Left ventricle myocardium inferior (tissue), 1 donor: ENCODE results near the gene CXCL1. TPM values are rescaled to one million over a fixed set of nuclear protein-coding genes. Genes with fewer than 3 reads are reported as not detected.

Experiments
- DNase-seq: peaks from one replicate; pipeline ENCODE4 v3.0.0-alpha.2; 2020
- H3K27ac ChIP-seq: fragments of 200-600 bp; replicated peaks from 2 replicates; pipeline ENCODE4 v1.8.0; 2021
- H3K27me3 ChIP-seq: fragments of 200-600 bp; 2 replicates; pipeline ENCODE4 v1.8.0; 2021; ENCODE audit warnings: low read depth
- H3K36me3 ChIP-seq: fragments of 200-600 bp; 2 replicates; pipeline ENCODE4 v1.8.0; 2021
- H3K4me1 ChIP-seq: fragments of 200-600 bp; 2 replicates; pipeline ENCODE4 v1.8.0; 2021
- H3K4me3 ChIP-seq: fragments of 200-600 bp; 2 replicates; pipeline ENCODE4 v1.8.0; 2021; ENCODE audit warnings: mild to moderate bottlenecking, moderate library complexity
- H3K9me3 ChIP-seq: fragments of 200-600 bp; replicated peaks from 2 replicates; pipeline ENCODE4 v1.8.0; 2021
- intact Hi-C: fragments of 100-400 bp; cut with micrococcal nuclease; formaldehyde crosslinking; loops from one replicate; pipeline ENCODE4 v1.11.0; 2022
- total RNA-seq: library from RNA; stranded (reverse); fragmentation: NEBNext Ultra II Directional; extraction: Animal tissue kit (Norgen Biotek cat#: 25700); gene quantifications from one replicate; pipeline ENCODE4 v1.2.1, GENCODE V29; 2021
- TF ChIP-seq, protein P1 (sequence below): fragments of 200-600 bp; IDR thresholded peaks from 2 replicates; pipeline ENCODE4 v1.8.0; 2021; ENCODE audit warnings: antibody characterized with exemption, mild to moderate bottlenecking, borderline replicate concordance
- donor health status: DM: no; HTN: yes; CAD: no; lungs with severe emphysema.

CXCL1 gene
- total RNA-seq, 1 donor from 2014 or later = 0.55 TPM

DNA sequence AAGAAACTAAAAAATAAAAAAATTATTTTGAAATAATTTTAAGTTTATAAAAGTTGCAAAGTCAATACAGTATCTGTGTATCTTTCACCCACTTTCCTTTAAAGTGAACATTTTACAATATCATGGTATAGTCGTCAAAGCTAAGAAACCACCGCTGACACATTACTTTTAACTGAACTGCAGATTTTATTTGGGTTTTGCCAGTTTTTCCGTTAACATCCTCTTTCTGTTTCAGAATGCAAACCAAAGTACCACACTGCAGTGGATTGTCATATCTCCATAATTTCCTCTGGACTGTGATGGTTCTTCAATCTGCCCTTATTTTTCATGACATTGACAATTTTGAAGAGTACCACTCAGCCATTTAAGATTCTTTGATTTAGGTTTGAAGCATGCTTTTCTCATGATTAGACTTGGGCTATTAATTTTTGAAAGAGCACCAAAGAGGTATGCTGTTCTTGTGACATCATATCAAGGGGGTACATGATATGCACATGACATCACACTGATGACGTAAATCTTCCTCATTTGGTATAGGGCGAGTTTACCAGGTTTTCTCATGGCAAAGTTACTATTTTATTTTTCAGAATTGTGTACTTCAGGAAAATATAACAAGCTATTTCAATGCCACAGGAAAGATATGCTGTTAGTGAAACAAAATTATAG is 3.6 kb upstream of the CXCL1 start:
- no peak overlapping the region for H3K27ac ChIP-seq
- no peak overlapping the region for H3K4me3 ChIP-seq
- peaks cover 24% of the 10 kb centered on the region for H3K27me3 ChIP-seq
- no peak for DNase-seq
- intact Hi-C loops = no loop called here
- H3K36me3 ChIP-seq = no peaks in the 10 kb centered on the region
- TF ChIP-seq, protein P1, sequence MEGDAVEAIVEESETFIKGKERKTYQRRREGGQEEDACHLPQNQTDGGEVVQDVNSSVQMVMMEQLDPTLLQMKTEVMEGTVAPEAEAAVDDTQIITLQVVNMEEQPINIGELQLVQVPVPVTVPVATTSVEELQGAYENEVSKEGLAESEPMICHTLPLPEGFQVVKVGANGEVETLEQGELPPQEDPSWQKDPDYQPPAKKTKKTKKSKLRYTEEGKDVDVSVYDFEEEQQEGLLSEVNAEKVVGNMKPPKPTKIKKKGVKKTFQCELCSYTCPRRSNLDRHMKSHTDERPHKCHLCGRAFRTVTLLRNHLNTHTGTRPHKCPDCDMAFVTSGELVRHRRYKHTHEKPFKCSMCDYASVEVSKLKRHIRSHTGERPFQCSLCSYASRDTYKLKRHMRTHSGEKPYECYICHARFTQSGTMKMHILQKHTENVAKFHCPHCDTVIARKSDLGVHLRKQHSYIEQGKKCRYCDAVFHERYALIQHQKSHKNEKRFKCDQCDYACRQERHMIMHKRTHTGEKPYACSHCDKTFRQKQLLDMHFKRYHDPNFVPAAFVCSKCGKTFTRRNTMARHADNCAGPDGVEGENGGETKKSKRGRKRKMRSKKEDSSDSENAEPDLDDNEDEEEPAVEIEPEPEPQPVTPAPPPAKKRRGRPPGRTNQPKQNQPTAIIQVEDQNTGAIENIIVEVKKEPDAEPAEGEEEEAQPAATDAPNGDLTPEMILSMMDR = no peak
- H3K9me3 ChIP-seq = no peaks in the 10 kb centered on the region
- H3K4me1 ChIP-seq = peaks cover 18% of the 10 kb centered on the region

DNA sequence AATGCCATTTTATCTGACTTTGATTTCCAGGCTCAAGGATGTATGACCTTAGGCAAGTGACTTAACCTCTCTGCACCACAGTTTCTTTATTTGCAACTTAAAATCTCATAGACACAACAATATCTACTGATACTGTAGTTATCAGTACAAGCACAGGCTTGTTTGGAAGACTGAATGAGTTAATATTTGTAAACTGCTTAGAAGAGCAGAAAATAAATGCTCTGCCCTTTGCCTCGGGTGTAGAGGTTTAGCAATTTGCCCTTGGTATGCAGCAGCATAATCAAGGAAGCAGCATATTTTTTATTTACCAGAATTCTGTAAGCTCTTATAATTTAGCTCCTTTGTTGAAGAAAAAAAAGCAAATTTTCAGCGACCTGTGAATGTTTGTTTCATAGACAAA is 2.9 kb upstream of the CXCL1 start:
- TF ChIP-seq, protein P1 = no peak
- no peak overlapping the region for H3K27ac ChIP-seq
- no peaks in the 10 kb centered on the region for H3K36me3 ChIP-seq
- H3K4me1 ChIP-seq = peaks cover 18% of the 10 kb centered on the region
- peaks cover 24% of the 10 kb centered on the region for H3K27me3 ChIP-seq
- H3K9me3 ChIP-seq = no peaks in the 10 kb centered on the region
- intact Hi-C loops = no loop called here
- no peak for DNase-seq
- H3K4me3 ChIP-seq = no peak overlapping the region

DNA sequence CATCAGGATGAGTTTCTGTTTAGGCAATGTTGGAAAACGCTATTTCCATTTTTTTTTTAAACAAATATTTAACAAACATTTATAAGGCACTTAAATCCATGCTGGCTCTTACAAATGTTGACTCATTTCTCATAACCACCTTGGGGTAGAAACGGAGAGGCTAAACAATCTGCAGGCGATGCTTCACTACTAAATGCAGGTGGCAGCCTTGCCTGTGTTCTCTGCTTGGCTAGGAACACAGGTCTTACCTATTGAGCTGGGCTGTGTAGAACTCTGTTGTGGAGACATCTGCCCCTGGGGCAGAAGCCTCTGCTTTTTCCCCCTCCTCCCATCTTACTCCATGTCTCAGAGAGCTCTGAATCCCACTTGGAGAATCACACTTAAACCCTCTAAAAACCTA is 1.4 kb upstream of the CXCL1 start:
- TF ChIP-seq, protein P1 = no peak
- DNase-seq = no peak
- H3K36me3 ChIP-seq = no peaks in the 10 kb centered on the region
- intact Hi-C loops = no loop called here
- no peak overlapping the region for H3K27ac ChIP-seq
- H3K4me1 ChIP-seq = peaks cover 18% of the 10 kb centered on the region
- H3K27me3 ChIP-seq = peaks cover 24% of the 10 kb centered on the region
- no peak overlapping the region for H3K4me3 ChIP-seq
- no peaks in the 10 kb centered on the region for H3K9me3 ChIP-seq

DNA sequence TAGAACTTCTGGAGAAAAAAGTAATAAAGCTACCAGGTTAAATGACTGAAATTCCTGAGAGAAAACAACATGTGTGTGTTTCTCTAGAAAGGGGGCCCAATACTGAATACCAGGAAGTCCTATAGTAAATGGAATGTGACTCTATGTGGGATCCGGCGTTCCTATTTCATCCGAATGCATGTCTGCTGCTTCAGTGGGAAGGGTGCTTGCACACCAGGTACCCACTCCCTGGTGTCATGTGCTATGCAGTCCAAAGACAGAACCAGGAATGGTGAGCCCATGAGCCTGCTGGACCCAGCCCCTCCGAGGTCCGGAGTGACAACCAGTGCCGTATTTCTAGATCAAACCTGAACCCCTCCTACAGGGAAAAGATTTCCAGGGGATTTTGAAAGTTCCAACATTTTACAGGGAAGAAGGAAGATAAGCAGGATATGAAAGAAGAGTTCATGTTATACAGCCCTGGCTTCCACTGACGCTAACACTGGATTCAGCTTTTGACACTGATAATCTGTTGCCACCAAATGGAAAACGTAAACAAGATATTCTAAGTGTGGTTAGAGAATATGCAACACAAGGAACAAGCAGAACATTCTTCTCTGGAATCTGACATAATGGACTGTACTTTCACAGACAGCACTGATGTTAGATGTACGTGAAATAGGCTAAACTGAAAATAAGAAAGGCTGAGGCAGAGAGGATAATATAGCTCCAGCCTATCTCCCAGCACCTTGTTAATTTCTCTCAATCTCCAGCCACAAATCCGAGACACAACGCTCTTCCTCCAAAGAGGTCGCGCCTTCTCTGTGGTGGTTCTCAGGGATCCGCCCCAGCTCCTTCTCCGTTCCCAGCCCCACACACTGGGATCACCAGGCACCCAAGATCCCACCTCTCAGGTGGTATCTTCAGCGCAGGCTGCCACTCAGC is 725 bp upstream of the CXCL1 start:
- Histone ChIP-seq H3K27me3 (peaks cover 24% of the 10 kb centered on the region), H3K9me3 (no peaks in the 10 kb centered on the region), H3K4me3 (peak overlapping the region; percentile 75), H3K36me3 (no peaks in the 10 kb centered on the region), H3K4me1 (peaks cover 18% of the 10 kb centered on the region), H3K27ac (peak overlapping the region; percentile 74)
- TF ChIP-seq, protein P1 = no peak
- intact Hi-C loops = no loop called here
- DNase-seq = no peak

DNA sequence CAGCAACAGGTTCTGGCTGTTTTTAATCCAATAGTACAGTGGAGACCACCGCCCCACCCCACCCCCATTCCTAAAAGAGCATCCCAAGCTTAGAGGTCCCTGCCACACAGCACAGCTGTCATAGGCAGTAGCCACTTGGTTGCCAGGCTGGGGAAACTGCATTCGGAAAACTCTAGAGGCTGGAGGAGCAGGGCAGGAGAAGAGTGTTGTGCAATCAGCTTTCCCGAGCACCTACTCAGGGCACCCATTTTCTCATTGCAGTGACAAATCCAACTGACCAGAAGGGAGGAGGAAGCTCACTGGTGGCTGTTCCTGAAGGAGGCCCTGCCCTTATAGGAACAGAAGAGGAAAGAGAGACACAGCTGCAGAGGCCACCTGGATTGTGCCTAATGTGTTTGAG is 1.1 kb downstream of the CXCL1 start:
- Histone ChIP-seq H3K27ac (no peak overlapping the region), H3K36me3 (no peaks in the 10 kb centered on the region), H3K4me1 (peaks cover 18% of the 10 kb centered on the region), H3K4me3 (peak overlapping the region; percentile 75), H3K27me3 (peaks cover 24% of the 10 kb centered on the region), H3K9me3 (no peaks in the 10 kb centered on the region)
- TF ChIP-seq, protein P1 = no peak
- intact Hi-C loops = loop anchor here (10.0 kb wide), 1 partner anchor 135 kb away; no protein-coding TSS in a partner anchor
- no peak for DNase-seq
